K562 (cell line): ENCODE results near the gene CELSR2. TPM values are rescaled to one million over a fixed set of nuclear protein-coding genes. Genes with fewer than 3 reads are reported as not detected.

Experiments used
- AFF4 ChIP-seq: sonication (generic); formaldehyde crosslinking; IDR thresholded peaks from 2 replicates; pipeline ENCODE4 v1.8.0; 2023; ENCODE audit warnings: mild to moderate bottlenecking, missing genetic modification reagents
- BDP1 ChIP-seq: IDR thresholded peaks from 3 replicates; pipeline ENCODE4 v1.6.1; 2011; ENCODE audit not compliant: insufficient read length, insufficient read depth
- BMI1 ChIP-seq: fragments of 150-350 bp; IDR thresholded peaks from 2 replicates; pipeline ENCODE4 v1.6.1; 2014; ENCODE audit warnings: low read length
- KDM2B ChIP-seq: fragments of 250-450 bp; sonication (Bioruptor Pico); IDR thresholded peaks from 2 replicates; pipeline ENCODE4 v1.8.0; 2021; ENCODE audit warnings: mild to moderate bottlenecking, moderate library complexity
- TEAD2 ChIP-seq: fragments of 450-650 bp; IDR thresholded peaks from 2 replicates; pipeline ENCODE4 v1.6.1; 2016; ENCODE audit warnings: missing genetic modification characterization, control low read depth, missing compliant biosample characterization
- ZFX ChIP-seq: sonication (generic); formaldehyde crosslinking; IDR thresholded peaks from 2 replicates; pipeline ENCODE4 v1.8.0; 2022; ENCODE audit warnings: mild to moderate bottlenecking, missing genetic modification reagents, moderate library complexity
- polyA plus RNA-seq, 8 experiments: library from polyadenylated mRNA; depleted of rRNA in 4 of 8; stranded (reverse) in 5 of 8; unstranded in 3 of 8; fragments of >200 nt; fragmentation: Nextera tagmentation in 2 of 8; fragmentation: Illumina TruSeq in 1 of 8; extraction: Ambion mirVana in 2 of 8; extraction: Trizol in 1 of 8; gene quantifications; 2 replicates each; pipeline versions ENCODE4 v1.2.1 to v1.2.3, GENCODE V29; 2011 to 2014; ENCODE audit warnings: inconsistent platforms in 1 of 8, missing spikeins in 1 of 8
- total RNA-seq, 7 experiments: library from RNA; depleted of rRNA in 6 of 7; stranded (reverse); fragments of >200 nt in 6 of 7; fragmentation: Illumina TruSeq in 2 of 7; extraction: Trizol in 2 of 7; gene quantifications; 2 replicates each; pipeline versions ENCODE4 v1.2.1 to v1.2.3, GENCODE V29; 2011 to 2021; ENCODE audit warnings: low replicate concordance in 1 of 7
- TF ChIP-seq, protein P1 (sequence below): fragments of 250-450 bp; sonication (Bioruptor Pico); IDR thresholded peaks from 2 replicates; pipeline ENCODE4 v1.9.0; 2021; ENCODE audit warnings: mild to moderate bottlenecking, inconsistent platforms
- TF ChIP-seq, protein P2 (sequence below): sonication (generic); formaldehyde crosslinking; IDR thresholded peaks from 2 replicates; pipeline ENCODE4 v1.8.0; 2022; ENCODE audit warnings: mild to moderate bottlenecking, missing genetic modification reagents
- TF ChIP-seq, protein P3 (sequence below): IDR thresholded peaks from 2 replicates; pipeline ENCODE4 v1.6.1; 2014; ENCODE audit warnings: antibody characterized with exemption
- TF ChIP-seq, protein P4 (sequence below), 2 experiments: IDR thresholded peaks in 1 of 2; conservative IDR thresholded peaks in 1 of 2; 2 replicates each; pipeline ENCODE4 v1.6.1; 2016; ENCODE audit warnings: low read depth in 2 of 2, mild to moderate bottlenecking in 1 of 2, missing compliant biosample characterization in 1 of 2, missing genetic modification characterization in 1 of 2, moderate library complexity in 1 of 2

Gene CELSR2
- total and polyA plus RNA-seq, 9 of the 15 experiments (the other 6 are each of a cell fraction or from before 2014, with no cell fraction given): 0.31 to 21.9 (median 4.2) TPM

DNA sequence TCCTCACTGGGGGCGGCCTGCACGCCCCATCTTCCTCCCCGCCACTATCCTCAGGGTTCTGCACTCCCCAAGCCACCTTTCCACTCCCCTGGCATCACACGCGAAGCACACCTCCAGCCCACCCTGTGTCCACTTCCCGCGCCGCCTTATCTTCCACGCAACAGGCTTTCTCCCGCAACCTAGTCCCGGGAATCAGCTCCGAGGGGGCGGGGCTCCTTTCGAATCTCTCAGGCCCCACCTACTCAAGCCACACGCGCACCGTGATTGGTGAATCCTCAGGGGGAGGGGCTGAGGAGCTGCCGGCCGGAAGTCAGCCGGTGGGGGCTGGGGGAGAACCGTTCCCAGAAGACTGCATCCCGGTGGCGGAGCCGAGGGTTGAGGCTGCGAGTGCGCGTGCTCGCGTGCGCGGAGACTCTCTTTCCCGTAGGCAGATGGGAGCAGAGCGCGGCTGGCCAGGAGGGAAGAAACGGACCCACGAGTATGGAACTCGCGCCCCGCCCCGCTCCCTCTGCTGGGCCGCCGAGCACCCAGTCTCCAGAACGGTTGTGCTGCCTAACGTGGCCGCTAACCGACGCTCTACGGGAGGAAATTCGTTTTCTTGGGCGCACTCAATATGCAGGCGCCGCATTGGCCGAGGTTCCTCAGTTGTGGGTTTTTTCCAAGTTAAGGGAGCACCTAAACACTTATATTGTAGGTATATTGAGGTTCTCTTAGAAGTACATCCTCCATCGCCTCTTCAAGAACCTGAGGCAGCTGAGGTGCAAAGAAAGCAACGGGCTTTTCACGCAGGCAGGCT lies 33.8 kb downstream of the CELSR2 start, which contains the start of gene PSRC1 (continued):
- TF ChIP-seq, protein P1, sequence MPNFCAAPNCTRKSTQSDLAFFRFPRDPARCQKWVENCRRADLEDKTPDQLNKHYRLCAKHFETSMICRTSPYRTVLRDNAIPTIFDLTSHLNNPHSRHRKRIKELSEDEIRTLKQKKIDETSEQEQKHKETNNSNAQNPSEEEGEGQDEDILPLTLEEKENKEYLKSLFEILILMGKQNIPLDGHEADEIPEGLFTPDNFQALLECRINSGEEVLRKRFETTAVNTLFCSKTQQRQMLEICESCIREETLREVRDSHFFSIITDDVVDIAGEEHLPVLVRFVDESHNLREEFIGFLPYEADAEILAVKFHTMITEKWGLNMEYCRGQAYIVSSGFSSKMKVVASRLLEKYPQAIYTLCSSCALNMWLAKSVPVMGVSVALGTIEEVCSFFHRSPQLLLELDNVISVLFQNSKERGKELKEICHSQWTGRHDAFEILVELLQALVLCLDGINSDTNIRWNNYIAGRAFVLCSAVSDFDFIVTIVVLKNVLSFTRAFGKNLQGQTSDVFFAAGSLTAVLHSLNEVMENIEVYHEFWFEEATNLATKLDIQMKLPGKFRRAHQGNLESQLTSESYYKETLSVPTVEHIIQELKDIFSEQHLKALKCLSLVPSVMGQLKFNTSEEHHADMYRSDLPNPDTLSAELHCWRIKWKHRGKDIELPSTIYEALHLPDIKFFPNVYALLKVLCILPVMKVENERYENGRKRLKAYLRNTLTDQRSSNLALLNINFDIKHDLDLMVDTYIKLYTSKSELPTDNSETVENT (CRISPR knock-in tag): peak; percentile 78; the same call in 1 of the 2 replicates
- TF ChIP-seq, protein P2, sequence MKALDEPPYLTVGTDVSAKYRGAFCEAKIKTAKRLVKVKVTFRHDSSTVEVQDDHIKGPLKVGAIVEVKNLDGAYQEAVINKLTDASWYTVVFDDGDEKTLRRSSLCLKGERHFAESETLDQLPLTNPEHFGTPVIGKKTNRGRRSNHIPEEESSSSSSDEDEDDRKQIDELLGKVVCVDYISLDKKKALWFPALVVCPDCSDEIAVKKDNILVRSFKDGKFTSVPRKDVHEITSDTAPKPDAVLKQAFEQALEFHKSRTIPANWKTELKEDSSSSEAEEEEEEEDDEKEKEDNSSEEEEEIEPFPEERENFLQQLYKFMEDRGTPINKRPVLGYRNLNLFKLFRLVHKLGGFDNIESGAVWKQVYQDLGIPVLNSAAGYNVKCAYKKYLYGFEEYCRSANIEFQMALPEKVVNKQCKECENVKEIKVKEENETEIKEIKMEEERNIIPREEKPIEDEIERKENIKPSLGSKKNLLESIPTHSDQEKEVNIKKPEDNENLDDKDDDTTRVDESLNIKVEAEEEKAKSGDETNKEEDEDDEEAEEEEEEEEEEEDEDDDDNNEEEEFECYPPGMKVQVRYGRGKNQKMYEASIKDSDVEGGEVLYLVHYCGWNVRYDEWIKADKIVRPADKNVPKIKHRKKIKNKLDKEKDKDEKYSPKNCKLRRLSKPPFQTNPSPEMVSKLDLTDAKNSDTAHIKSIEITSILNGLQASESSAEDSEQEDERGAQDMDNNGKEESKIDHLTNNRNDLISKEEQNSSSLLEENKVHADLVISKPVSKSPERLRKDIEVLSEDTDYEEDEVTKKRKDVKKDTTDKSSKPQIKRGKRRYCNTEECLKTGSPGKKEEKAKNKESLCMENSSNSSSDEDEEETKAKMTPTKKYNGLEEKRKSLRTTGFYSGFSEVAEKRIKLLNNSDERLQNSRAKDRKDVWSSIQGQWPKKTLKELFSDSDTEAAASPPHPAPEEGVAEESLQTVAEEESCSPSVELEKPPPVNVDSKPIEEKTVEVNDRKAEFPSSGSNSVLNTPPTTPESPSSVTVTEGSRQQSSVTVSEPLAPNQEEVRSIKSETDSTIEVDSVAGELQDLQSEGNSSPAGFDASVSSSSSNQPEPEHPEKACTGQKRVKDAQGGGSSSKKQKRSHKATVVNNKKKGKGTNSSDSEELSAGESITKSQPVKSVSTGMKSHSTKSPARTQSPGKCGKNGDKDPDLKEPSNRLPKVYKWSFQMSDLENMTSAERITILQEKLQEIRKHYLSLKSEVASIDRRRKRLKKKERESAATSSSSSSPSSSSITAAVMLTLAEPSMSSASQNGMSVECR (CRISPR knock-in tag): peak; percentile 80
- TF ChIP-seq, protein P3, sequence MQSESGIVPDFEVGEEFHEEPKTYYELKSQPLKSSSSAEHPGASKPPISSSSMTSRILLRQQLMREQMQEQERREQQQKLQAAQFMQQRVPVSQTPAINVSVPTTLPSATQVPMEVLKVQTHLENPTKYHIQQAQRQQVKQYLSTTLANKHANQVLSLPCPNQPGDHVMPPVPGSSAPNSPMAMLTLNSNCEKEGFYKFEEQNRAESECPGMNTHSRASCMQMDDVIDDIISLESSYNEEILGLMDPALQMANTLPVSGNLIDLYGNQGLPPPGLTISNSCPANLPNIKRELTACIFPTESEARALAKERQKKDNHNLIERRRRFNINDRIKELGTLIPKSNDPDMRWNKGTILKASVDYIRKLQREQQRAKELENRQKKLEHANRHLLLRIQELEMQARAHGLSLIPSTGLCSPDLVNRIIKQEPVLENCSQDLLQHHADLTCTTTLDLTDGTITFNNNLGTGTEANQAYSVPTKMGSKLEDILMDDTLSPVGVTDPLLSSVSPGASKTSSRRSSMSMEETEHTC: no peak; the same call in 1 of the 2 replicates
- TF ChIP-seq AFF4 (CRISPR knock-in tag): peak; percentile 74; the same call in 1 of the 2 replicates
- TF ChIP-seq, protein P4, sequence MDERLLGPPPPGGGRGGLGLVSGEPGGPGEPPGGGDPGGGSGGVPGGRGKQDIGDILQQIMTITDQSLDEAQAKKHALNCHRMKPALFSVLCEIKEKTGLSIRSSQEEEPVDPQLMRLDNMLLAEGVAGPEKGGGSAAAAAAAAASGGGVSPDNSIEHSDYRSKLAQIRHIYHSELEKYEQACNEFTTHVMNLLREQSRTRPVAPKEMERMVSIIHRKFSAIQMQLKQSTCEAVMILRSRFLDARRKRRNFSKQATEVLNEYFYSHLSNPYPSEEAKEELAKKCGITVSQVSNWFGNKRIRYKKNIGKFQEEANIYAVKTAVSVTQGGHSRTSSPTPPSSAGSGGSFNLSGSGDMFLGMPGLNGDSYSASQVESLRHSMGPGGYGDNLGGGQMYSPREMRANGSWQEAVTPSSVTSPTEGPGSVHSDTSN (CRISPR knock-in tag; IDR thresholded peaks at IDR 0.05; ENCODE audit: low read depth): no peak
- TF ChIP-seq, protein P4 (tag; conservative IDR thresholded peaks at IDR 0.05; ENCODE audit: low read depth): no peak
- peak; percentile 76 for TF ChIP-seq ZFX (CRISPR knock-in tag)
- no peak for TF ChIP-seq TEAD2 (tag)
- no peak for TF ChIP-seq KDM2B (CRISPR knock-in tag)
- no peak for TF ChIP-seq BMI1
- no peak for TF ChIP-seq BDP1
